GM06990 (cell line): Measurements from ENCODE around the gene DARS1.

Experiments
- DNase-seq: peaks from one replicate; pipeline ENCODE4 v3.0.0-alpha.2; 2011; ENCODE audit not compliant: insufficient read length; ENCODE audit errors: extremely low read depth
- H3K27me3 ChIP-seq: replicated peaks from 2 replicates; pipeline ENCODE4 v1.6.0; 2011; ENCODE audit warnings: low read length; ENCODE audit not compliant: control insufficient read depth, insufficient read depth
- H3K36me3 ChIP-seq: 2 replicates; pipeline ENCODE4 v1.5.1; 2011; ENCODE audit warnings: low read length; ENCODE audit not compliant: control insufficient read depth, insufficient read depth
- H3K4me3 ChIP-seq: replicated peaks from 2 replicates; pipeline ENCODE4 v1.5.1; 2011; ENCODE audit warnings: low read depth, mild to moderate bottlenecking, control low read depth, low read length
- CTCF ChIP-seq: IDR thresholded peaks from 2 replicates; pipeline ENCODE4 v1.5.1; 2011; ENCODE audit warnings: low read length, control low read depth, mild to moderate bottlenecking, inconsistent platforms; ENCODE audit not compliant: insufficient read depth, poor library complexity, severe bottlenecking

The DARS1 gene

DNA sequence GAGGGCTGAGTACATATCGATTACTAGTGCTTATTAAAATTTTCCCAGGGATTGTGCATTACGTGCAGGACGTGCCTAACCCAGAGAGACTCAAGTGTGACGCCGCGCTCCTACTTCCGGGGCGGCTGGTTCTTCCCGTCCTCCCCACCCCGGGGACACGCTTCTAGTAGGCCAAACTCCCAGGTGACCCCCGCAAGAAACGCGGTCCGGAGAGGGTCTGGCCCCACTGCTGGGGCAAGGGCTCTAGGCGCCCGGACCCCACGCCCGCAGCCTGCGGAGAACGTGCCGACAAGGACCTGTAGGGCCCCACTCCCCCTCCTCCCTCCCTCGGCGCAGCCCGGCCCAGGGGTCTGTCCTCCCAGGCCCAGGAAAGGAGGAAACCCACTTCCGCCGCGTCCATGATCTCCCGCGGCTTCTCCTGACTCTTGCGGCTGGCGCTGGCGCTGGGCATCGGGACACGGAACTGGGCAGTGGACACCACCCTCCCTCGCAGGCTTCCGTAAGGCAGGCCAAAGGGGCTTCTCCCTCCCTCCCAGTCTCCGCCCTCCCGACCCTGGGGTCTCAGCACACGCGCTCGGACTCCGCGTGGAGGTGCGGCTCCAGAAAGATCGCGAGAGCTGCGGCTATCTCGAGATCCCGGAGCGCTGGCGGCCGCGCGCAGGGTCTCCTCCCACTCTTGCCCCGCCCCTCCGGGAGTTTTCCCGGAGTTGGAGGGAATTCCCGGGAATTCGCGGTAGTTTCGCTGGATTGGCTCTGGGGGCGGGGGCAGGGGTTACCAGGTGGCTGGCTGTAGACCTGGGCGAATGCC lies at the start of gene DARS1:
Gene DARS1 (minus strand): TSS at position 609 of the 808 bp plus-strand sequence. CDS start 158 bp downstream, at position 451.
- Histone ChIP-seq H3K27me3 (no peaks in the 10 kb centered on the region), H3K4me3 (peak within 1 kb of the TSS; percentile 83), H3K36me3 (peaks cover 2% of the 10 kb centered on the region)
- peak; percentile 91 for DNase-seq
- TF ChIP-seq CTCF: no peak

GRCh38 chr2:136034629-136035028 lies 49.2 kb upstream of the DARS1 start:
- Histone ChIP-seq H3K36me3 (no peaks in the 10 kb centered on the region), H3K27me3 (no peaks in the 10 kb centered on the region), H3K4me3 (no peak overlapping the region)
- DNase-seq: no peak
- no peak for TF ChIP-seq CTCF

DNA sequence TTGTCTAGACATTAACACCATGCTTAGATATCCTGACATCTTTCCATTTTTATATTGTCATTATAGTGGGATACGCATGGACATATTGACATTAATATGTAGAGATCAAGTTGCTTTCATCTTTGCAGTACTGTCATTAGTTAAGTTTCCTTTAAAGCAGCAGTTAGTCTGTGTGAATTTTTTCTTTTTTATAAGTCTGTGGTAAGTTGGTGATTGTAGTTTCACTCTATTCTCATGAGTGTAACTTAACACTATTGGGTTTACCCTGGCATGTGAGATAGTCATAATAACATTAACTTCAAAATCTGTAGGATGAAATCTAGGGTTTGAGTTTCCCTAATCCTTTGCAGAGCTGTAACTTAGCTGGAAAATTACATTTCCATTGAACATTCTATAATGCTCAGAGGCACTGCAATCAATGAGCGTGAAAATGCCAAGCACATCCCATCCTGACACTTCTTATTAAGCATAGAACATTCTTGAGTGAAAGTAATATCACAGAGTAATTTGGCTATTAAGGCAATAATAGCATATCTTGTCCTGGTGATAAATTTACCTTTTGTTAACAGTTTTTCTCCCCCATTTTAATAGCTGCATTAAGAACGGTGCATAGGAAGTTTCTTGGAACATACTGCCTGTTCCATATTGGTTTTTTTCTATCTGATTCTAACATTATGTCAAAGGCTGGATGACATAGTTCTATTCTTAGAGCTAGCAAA lies 47.5 kb upstream of the DARS1 start:
- Histone ChIP-seq H3K4me3 (no peak overlapping the region), H3K27me3 (no peaks in the 10 kb centered on the region), H3K36me3 (no peaks in the 10 kb centered on the region)
- no peak for TF ChIP-seq CTCF
- DNase-seq: no peak

- no peak for DNase-seq
- no peak for TF ChIP-seq CTCF
- no peak overlapping the region for H3K4me3 ChIP-seq
- no peaks in the 10 kb centered on the region for H3K36me3 ChIP-seq
- H3K27me3 ChIP-seq: no peaks in the 10 kb centered on the region
These were observed 46.8 kb upstream of the DARS1 start for GRCh38 chr2:136032192-136032591.

DNA sequence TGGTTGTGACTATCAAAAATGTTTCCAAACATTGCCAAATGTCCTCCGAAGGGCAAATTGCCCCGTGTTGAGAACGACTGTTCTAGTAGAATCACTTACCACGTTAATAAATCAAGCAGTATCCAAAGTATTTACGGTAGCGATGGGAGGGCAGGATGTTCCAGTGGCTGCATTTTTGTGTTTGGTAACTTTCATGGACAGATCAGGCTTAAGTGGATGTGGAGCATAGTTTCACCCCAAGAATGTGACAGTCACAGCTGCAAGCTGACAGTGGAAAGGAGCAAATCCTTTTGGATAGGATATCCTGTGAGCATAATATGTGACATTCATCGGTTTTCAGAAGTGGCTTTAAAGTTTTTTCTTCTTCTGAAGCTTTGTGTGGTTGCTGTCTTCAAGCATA lies 46.3 kb upstream of the DARS1 start:
- no peak for TF ChIP-seq CTCF
- no peaks in the 10 kb centered on the region for H3K27me3 ChIP-seq
- no peaks in the 10 kb centered on the region for H3K36me3 ChIP-seq
- no peak for DNase-seq
- H3K4me3 ChIP-seq: no peak overlapping the region
